H1 (cell line): ENCODE data around the gene C10orf120. TPM values are rescaled to one million over a fixed set of nuclear protein-coding genes. Genes with fewer than 3 reads are reported as not detected.

Experiments
- KDM4A ChIP-seq: IDR thresholded peaks from one replicate; pipeline ENCODE4 v1.7.1; 2012; ENCODE audit warnings: low read depth, mild to moderate bottlenecking, moderate library complexity, low read length, inconsistent platforms; ENCODE audit not compliant: severe bottlenecking
- NANOG ChIP-seq: IDR thresholded peaks from 2 replicates; pipeline ENCODE4 v1.6.1; 2011; ENCODE audit warnings: low read length, low read depth, mild to moderate bottlenecking, inconsistent platforms; ENCODE audit not compliant: insufficient read depth, poor library complexity, severe bottlenecking
- NRF1 ChIP-seq: IDR thresholded peaks from 2 replicates; pipeline ENCODE4 v1.6.1; 2011; ENCODE audit warnings: mild to moderate bottlenecking, low read depth, low read length, improper control_type of control experiment
- polyA plus RNA-seq, 7 experiments: library from polyadenylated mRNA; depleted of rRNA in 3 of 7; stranded (reverse) in 5 of 7; unstranded in 2 of 7; fragments of >200 nt in 5 of 7; fragments of 200-250 nt in 2 of 7; gene quantifications; 1 replicate in 5 of 7; 2 replicates in 1 of 7; 4 replicates in 1 of 7; pipeline versions ENCODE4 v1.2.1 to v1.2.3, GENCODE V29; 2011 to 2013; ENCODE audit warnings: missing spikeins in 2 of 7, mixed read lengths in 2 of 7
- total RNA-seq: library from RNA; stranded (reverse); fragmentation: NEBNext Ultra II Directional; extraction: Animal tissue kit (Norgen Biotek cat#: 25700); gene quantifications from 2 replicates; pipeline ENCODE4 v1.2.1, GENCODE V29; 2021
- TF ChIP-seq, protein P1 (sequence below), 3 experiments: IDR thresholded peaks; 1 replicate in 2 of 3; 2 replicates in 1 of 3; pipeline versions ENCODE4 v1.5.1 to v1.6.1; 2011; ENCODE audit warnings: low read length in 3 of 3, mild to moderate bottlenecking in 3 of 3, inconsistent platforms in 2 of 3, low read depth in 1 of 3, moderate library complexity in 1 of 3; ENCODE audit not compliant: insufficient read depth in 1 of 3; ENCODE audit errors: control extremely low read depth in 1 of 3

Gene C10orf120
- total and polyA plus RNA-seq, 2 of the 8 experiments (the other 6 are each of a cell fraction or from before 2014, with no cell fraction given): not detected

DNA sequence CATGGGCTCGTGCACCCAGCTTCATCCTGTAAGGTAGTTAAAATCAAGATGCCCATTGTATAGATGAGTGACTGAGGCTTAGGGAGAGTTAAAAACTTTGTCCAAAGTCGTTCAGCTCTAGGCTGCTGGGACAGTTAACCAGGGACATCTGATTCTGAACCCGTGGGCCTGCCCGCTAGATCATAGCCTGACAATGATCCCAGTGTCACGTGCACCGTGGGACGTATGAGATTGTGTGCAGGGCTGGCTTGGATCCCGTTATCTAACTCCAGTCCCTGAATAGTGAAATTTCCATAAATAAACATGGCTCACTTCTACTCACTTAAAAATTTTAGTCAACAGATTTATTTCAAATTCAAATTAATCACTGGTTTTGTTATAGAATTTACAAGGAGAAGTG lies 24.9 kb downstream of the C10orf120 start (continued):
- no peak for TF ChIP-seq NANOG
- TF ChIP-seq, protein P1, sequence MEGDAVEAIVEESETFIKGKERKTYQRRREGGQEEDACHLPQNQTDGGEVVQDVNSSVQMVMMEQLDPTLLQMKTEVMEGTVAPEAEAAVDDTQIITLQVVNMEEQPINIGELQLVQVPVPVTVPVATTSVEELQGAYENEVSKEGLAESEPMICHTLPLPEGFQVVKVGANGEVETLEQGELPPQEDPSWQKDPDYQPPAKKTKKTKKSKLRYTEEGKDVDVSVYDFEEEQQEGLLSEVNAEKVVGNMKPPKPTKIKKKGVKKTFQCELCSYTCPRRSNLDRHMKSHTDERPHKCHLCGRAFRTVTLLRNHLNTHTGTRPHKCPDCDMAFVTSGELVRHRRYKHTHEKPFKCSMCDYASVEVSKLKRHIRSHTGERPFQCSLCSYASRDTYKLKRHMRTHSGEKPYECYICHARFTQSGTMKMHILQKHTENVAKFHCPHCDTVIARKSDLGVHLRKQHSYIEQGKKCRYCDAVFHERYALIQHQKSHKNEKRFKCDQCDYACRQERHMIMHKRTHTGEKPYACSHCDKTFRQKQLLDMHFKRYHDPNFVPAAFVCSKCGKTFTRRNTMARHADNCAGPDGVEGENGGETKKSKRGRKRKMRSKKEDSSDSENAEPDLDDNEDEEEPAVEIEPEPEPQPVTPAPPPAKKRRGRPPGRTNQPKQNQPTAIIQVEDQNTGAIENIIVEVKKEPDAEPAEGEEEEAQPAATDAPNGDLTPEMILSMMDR (IDR thresholded peaks at IDR 0.05; ENCODE audit: control extremely low read depth in 1 of 3, insufficient read depth in 1 of 3, low read depth in 1 of 3, low read length in 3 of 3): no peak
- TF ChIP-seq KDM4A: no peak
- TF ChIP-seq NRF1: no peak
